ENCODE measurements around the gene CCDC88C.
"Not testable (repeated sequence)": the region's sequence is repeated elsewhere in the genome, so short reads cannot be mapped to it uniquely, and the experiment has no call there.

CCDC88C gene

GRCh38 chr14:91237219-91237618, 180.4 kb downstream of the CCDC88C start:
- DNase-seq = no peak

GRCh38 chr14:91235841-91236240, 181.8 kb downstream of the CCDC88C start:
- no peak for DNase-seq

GRCh38 chr14:91234791-91235114, 182.9 kb downstream of the CCDC88C start:
- DNase-seq = no peak

DNA sequence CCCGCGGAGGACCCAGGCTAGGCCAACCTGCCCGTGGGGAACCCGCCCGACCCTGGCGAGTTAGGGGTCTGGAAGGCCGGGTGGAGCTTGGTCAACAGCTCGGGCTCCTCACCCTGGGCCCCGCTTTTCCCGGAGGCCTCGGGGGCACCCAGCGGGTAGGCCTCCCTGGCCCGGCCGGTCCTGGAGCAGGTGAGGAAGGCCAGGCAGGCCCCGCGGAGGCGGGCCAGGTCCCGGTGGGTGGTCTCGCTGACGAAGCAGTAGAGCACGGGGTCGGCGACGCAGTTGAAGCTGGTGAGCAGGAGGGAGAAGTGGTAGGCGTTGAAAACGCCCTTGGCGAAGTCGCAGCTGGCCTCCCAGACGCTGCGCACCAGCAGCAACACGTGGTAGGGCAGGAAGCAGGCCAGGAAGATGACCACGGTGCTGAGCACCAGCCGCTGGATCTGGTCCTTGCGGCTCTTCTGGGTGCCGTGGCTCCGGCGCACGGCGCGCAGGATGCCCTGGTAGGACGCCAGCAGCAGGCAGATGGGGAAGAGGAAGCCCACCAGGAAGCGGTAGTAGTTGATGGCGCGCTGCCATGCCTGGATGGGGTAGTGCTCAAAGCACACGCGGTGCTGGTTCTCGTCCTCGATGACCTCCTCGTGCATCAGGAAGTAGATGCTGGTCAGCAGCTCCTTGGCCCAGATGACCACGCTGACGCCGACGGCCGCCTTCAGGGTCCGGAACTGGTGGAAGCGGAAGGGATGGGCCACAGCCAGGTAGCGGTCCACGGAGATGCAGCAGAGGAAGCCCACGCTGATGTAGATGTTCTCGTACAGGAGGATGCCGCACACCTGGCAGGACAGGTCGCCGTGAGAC, 183.5 kb downstream of the CCDC88C start:
- no peak for DNase-seq

DNA sequence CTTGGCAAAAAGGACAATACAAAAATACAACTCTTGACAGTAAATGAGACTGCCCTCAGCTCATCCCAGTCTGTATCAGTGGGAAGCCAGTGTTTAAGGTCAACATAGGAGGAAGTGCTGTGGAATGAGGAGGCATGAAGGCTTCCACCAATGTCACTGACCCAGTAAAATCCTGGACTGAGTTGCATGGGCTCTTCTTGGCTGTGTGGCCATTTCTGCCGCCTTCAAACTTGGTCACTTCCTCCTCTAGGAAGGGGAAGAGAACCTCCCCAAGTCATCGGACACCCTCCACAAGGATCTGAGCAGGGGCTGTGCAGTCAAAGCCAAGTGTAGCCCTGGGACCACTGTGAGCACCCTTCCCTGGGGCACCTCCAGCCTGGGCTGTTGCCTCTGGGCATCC, 185.0 kb downstream of the CCDC88C start:
- DNase-seq = no peak

- no peak for DNase-seq
Measured at GRCh38 chr14:91232052-91232451, 185.6 kb downstream of the CCDC88C start.

DNA sequence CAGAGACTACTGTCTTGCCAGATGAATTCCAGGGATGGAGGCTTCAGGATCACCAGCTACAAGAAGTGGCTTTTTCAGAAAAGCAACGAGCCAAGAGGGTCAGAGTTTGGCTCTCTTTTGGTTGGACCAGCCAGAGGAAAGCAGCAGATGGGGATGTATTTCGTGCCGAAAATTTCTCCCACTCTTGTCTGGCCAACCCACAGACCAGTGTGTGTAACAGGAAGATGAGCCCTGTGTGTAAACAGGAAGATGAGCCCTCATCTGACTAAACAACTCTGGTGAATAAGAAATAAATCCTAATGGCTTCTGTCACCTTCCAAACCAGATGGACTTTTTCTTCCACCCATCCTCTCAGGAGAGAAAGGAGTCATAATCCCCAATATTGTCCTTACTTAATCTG, 186.2 kb downstream of the CCDC88C start:
- DNase-seq = no peak

GRCh38 chr14:91230397-91231035, 187.1 kb downstream of the CCDC88C start:
- no peak for DNase-seq

GRCh38 chr14:91229743-91230200, 187.8 kb downstream of the CCDC88C start:
- DNase-seq = no peak

DNA sequence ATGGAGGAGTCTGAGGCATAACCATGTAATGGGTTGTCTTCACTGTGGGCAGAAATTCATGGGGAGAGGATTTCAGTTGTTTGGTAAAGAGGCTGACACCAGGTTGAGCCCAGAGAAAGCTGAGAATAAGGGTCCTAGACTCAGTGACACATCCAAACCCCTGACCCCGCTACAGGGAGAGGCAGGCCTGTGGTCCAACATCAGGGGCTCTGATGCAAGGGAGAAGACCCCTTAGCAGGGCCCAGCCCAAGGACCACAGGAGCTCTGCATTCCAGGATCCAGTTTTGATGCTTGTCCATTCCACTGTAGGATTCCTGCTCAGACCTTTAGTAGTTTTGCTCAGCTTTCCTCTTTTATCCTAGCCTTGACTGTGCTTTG, 188.6 kb downstream of the CCDC88C start:
- no peak for DNase-seq

DNA sequence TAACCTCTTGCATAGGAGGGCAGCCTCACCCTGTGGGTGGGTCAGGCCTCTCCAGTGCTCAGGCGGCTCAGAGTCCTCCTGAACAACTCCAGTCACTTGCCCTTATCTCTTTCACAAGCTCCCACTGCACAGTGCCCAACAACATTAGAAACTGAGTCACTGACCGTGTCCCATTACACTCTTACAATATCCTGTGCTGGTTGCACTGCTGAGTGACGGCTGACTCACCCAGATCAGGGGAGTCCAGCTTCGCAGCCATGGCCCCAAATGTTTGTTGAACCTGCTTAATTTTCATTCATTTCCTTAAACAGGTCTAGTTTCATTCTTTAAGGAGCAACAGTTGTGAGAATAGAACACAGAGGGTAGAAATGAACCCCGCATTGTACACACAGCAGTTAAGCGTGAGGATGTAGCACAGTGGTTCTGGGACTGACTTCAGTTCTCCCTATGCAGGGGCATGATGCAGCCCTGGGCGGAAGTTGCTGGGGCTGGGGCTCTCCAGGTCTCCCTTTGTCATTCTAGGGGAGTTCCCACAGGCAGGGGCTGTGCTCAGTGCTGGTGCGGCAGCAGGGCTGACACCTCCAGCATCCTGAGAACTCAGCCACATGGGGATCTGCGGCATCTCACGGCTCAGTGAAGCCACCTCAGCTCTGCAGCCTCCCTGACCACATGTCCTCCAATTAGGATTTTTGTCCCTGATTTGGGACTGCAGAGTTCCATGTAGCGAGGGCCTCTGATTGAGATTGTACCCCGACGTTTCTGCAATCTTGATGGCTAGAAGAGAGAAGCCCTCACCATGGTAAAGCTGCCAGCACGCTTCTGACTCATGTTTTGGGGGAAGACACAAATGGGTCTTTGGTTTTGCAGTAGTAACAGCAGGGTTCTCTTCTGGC, 189.3 kb downstream of the CCDC88C start:
- no peak for DNase-seq

DNA sequence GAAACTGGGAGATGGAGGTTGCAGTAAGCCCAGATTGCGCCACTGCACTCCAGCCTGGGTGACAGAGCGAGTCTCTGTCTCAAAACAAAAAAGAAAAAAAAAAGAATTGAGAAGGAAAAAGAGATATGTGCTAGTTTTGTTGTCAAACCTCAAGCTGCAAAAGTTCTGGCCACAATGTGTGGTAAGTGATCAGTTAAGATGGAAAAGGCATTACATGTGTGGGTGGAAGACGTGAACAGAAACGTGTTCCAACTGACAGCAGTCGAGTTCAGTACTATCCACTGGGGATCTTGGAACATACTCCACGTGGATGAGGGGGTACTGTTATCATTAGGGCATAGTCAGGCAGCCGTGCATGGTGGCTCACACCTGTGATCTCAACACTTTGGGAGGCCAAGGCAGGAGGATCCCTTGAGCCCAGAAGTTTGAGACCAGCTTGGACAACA, 190.4 kb downstream of the CCDC88C start:
- DNase-seq = no peak

- DNase-seq = not testable (repeated sequence)
Measured at GRCh38 chr14:91226360-91226759, 191.3 kb downstream of the CCDC88C start.

DNA sequence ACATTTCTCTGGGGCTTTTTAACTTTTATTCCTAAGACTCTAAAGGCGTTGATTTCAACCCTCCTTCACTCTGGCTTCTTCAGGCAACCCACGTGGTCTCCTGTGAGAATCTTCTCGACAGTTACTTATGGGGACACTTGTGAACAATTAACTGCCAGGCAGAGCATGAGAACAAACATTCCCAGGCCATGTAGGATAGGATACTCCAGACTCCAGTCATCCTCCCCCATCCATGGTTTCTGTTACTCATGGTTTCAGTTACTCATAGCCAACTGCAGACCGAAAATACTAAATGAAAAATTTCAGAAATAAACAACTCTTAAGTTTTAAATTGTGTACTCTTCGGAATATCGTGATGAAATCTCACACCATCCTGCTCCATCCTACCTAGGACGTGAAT, 192.6 kb downstream of the CCDC88C start:
- DNase-seq = no peak

- DNase-seq = no peak
Measured at GRCh38 chr14:91223028-91223783, 194.4 kb downstream of the CCDC88C start.
